Muscle layer of duodenum (tissue), 2 donors: ENCODE measurements around the gene UBE2O.

ENCODE experiments used
- H3K27ac ChIP-seq: one replicate; pipeline ENCODE4 v1.7.0; 2013; ENCODE audit warnings: mild to moderate bottlenecking, low read length
- H3K27me3 ChIP-seq: one replicate; pipeline ENCODE4 v1.7.0; 2013; ENCODE audit warnings: low read depth, mild to moderate bottlenecking, control low read depth, low read length
- H3K36me3 ChIP-seq, 2 donors: one replicate each; pipeline ENCODE4 v1.7.0; 2013; ENCODE audit warnings: low read length in 2 of 2, control low read depth in 1 of 2, mild to moderate bottlenecking in 1 of 2; ENCODE audit not compliant: insufficient read depth in 2 of 2, control insufficient read depth in 1 of 2
- H3K4me1 ChIP-seq, 2 donors: one replicate each; pipeline ENCODE4 v1.7.0; 2013; ENCODE audit warnings: low read length in 2 of 2, mild to moderate bottlenecking in 2 of 2, control low read depth in 1 of 2, moderate library complexity in 1 of 2; ENCODE audit not compliant: insufficient read depth in 2 of 2, control insufficient read depth in 1 of 2
- H3K4me3 ChIP-seq, 2 donors: one replicate each; pipeline ENCODE4 v1.7.0; 2013; ENCODE audit warnings: low read length in 2 of 2, low read depth in 1 of 2, mild to moderate bottlenecking in 1 of 2
- H3K9me3 ChIP-seq, 2 donors: one replicate each; pipeline ENCODE4 v1.7.0; 2013; ENCODE audit warnings: low read length in 2 of 2, control low read depth in 1 of 2, mild to moderate bottlenecking in 1 of 2; ENCODE audit not compliant: control insufficient read depth in 1 of 2
- donor health status: healthy.

Gene UBE2O

DNA sequence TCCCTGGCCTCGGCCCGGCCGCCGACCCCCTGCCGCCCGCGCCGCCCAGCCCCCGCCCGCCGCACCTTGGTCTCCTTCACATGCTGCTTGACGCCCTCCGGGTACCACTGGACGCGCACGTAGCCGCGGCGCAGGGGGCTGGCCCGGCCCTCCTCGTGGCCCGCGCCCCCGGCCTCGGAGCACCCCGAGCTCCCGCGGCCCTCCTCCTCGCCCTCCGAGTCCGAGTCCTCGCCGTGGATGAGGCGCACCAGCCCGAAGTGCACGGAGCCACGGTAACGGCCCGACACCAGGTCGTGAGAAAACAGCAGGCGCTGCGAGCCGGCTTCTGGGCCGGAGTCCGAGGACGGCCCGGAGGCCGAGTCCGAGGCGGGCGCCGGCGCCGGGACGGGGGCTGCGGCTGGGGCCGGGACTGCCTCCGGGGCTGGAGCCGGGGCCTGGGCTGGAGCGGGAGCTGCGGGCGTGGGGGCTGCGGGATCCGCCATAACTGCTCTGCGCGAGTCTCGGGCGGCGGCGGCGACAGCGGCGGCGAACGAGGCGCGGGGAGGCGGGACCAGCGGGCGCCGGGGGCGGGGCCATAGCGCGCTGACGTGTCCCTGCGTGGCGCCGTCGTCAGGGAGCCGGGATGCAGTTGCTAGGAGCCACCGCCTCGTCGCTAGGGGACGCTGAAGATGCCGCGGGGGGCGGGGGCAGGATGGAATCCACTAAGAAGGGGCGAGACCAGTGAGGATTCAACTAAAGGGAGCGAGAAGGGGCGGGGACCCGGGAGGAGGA lies at the start of gene UBE2O:
UBE2O (minus strand) TSS at position 493 of the 771 bp plus-strand sequence; CDS start at position 482, 11 bp downstream.
- Histone ChIP-seq H3K4me1 (peaks cover 3 to 12% of the 10 kb centered on the region in 2 donors), H3K36me3 (no peaks in the 10 kb centered on the region), H3K9me3 (no peaks in the 10 kb centered on the region), H3K27ac (no peak within 1 kb of the TSS), H3K27me3 (no peaks in the 10 kb centered on the region), H3K4me3 (peak within 1 kb of the TSS; percentile 59 to 84)

DNA sequence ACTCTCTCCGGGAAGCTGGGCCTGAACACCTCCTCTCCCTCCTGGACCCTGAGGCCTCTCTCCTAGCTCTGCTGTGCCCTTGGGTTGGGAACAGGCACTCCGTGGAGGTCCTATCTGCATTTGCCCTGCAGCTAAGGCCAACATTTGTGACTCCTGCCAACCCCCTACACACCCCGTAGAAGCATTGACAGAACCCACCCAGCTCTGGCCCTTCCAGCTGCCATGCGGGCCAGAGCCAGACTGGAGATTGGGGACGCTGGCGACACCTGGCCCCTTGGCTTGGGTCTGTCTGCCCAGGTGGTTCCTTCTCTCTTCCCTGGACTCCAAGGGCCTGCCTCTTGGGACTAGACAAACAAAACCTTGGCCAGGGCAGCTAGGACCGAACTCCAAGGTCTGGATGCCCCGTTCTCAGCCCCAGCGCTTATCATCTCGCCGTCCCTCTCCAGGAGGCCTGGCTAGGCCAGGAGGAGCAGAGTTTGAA lies 48.9 kb upstream of the UBE2O start:
- H3K9me3 ChIP-seq: no peaks in the 10 kb centered on the region
- H3K27me3 ChIP-seq: no peaks in the 10 kb centered on the region
- H3K36me3 ChIP-seq: no peaks in the 10 kb centered on the region
- H3K27ac ChIP-seq: peak overlapping the region; percentile 16
- peak overlapping the region; percentile 55 to 63 for H3K4me3 ChIP-seq
- H3K4me1 ChIP-seq: peaks cover 12 to 30% of the 10 kb centered on the region in 2 donors

DNA sequence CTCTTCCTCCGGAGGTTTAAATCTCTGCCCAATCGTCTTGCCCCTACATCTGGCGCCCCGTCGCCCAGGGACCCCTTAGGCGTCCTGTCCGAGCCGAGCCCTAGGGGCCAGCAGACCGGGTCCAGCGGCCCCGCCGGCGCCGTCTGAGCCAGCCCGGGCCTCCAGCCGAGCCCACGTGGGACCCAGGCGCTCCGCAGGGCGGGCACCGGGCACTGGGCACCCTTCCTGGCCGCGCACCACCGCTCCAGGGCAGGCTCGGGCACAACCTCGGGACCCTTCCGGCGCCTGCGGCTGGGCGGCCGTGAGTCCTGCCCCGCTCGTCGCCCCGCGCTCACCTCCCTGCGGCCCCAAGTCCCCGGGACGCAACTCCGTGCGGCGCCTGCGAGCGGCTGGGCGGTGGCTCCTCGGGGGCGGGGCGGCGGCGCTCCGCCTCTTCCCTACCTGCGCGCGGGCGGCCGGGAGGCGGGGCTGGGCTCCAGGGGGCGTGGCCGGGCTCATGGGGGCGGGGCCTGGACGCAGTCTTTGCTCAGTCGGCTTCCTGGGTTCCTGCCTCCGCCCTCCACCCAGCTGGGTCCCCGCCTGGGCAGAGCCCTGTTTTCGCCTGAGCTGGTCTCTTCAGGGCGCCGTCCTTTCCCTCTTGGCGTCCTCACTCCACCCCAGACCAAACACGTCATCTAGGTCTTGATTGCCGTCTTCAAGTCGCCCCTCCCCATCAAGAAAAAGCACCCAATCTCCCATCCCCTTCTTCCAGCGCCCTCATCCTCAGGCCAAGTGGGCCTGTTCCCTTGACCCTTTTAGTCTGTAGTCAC lies 48.3 kb upstream of the UBE2O start, which contains the start of gene RHBDF2:
RHBDF2 (minus strand) TSS at position 406 of the 809 bp plus-strand sequence. CDS start 19,899 bp downstream, outside the sequence.
- Histone ChIP-seq H3K4me3 (peak within 1 kb of the TSS; percentile 63 to 66), H3K27ac (peak within 1 kb of the TSS; percentile 63), H3K4me1 (peaks cover 12 to 30% of the 10 kb centered on the region in 2 donors), H3K9me3 (no peaks in the 10 kb centered on the region), H3K27me3 (no peaks in the 10 kb centered on the region), H3K36me3 (no peaks in the 10 kb centered on the region)

DNA sequence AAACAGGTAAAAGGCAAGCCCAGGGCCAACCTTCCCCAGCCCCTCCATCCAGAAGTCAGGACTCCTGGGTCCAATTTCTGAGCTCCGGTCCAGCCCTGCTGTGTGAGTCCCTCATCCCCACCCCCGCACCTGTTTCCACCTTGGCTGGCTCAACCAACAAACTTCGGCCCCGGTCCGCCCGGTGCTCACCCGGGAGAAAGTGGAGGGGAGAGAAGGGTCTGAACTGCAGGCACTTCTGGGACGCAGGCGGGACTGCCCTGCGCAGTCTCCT lies 47.7 kb upstream of the UBE2O start:
- H3K9me3 ChIP-seq: no peaks in the 10 kb centered on the region
- no peaks in the 10 kb centered on the region for H3K36me3 ChIP-seq
- H3K4me3 ChIP-seq: peak overlapping the region; percentile 63 to 66
- H3K4me1 ChIP-seq: peaks cover 12 to 30% of the 10 kb centered on the region in 2 donors
- H3K27me3 ChIP-seq: no peaks in the 10 kb centered on the region
- peak overlapping the region; percentile 63 for H3K27ac ChIP-seq

DNA sequence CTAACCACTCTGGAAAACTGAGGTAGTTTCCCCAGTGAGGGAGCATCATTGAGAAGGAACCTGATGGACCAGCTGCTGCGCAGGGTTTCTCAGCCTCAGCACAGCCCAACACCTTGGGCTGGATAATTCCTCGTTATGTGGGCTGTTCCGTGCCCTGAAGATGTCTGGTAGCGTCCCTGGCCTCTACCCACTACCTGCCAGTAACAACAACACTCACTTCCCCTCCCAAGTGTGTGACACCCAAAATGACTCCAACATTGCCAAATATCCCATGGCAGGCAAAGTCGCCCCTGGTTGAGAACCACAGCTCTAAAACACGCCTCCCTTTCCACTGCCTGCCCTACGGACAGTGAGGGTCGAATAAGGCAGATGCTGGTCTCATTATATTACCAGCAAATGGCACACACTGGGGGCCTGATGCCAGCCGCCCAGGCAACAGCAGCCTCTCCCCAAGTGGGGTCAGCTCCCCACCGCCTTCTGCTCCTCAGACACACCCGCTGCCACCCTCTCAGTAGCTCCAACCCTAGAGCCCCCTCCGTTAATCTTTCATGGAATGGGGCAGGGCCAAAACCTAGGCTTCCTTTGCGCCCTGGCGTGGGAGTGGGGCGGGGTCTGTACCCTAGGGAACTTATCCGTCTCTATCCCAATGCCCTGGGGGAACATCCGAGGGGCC lies 47.3 kb upstream of the UBE2O start:
- Histone ChIP-seq H3K4me1 (peaks cover 12 to 30% of the 10 kb centered on the region in 2 donors), H3K36me3 (no peaks in the 10 kb centered on the region), H3K27me3 (no peaks in the 10 kb centered on the region), H3K27ac (peak overlapping the region; percentile 63), H3K9me3 (no peaks in the 10 kb centered on the region), H3K4me3 (peak overlapping the region; percentile 63 to 66)

DNA sequence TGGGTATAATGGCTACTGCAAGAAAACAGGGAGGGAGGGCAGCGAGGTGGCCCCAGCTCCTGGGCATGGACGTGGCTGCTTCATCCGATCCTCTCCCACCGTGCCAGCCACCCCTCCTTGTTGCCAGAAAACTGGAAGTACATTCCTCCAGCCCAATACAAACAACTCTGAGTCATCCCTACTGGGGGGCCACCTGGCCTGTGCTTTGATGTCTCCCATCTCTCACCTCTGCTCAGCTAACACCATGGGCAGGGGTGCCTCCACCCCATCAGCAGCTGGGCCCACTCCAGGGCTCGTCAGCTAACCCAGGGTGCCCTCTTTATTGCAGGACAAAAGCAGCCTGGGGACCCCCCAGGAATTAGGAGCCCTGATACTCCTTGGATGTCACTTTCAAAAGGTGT lies 46.3 kb upstream of the UBE2O start:
- H3K36me3 ChIP-seq: no peaks in the 10 kb centered on the region
- H3K27me3 ChIP-seq: no peaks in the 10 kb centered on the region
- H3K4me3 ChIP-seq: peak overlapping the region in 1 of 2 donors; percentile 37
- no peaks in the 10 kb centered on the region for H3K9me3 ChIP-seq
- peaks cover 12 to 30% of the 10 kb centered on the region in 2 donors for H3K4me1 ChIP-seq
- peak overlapping the region; percentile 63 for H3K27ac ChIP-seq

DNA sequence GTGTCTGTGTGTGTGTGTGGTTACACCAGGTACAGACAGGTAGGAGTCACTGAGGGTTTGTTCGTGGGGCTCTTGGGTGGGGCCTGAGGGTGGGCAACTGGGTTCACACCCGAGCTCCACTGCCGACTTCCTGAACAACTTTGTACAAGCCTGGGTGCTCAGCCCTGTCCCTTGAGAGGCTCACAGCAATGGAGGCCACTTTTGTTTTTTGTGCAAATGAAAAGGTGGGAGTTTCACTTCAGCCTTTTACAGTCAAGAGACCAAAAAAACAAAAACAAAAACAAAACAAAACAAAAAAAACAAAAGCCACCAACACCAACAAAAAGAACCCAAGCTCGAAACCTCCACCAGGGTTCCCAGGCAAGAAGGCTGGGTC lies 45.9 kb upstream of the UBE2O start:
- H3K27ac ChIP-seq: peak overlapping the region; percentile 63
- H3K9me3 ChIP-seq: no peaks in the 10 kb centered on the region
- no peaks in the 10 kb centered on the region for H3K27me3 ChIP-seq
- H3K4me3 ChIP-seq: peak overlapping the region in 1 of 2 donors; percentile 37
- peaks cover 12 to 30% of the 10 kb centered on the region in 2 donors for H3K4me1 ChIP-seq
- H3K36me3 ChIP-seq: no peaks in the 10 kb centered on the region

DNA sequence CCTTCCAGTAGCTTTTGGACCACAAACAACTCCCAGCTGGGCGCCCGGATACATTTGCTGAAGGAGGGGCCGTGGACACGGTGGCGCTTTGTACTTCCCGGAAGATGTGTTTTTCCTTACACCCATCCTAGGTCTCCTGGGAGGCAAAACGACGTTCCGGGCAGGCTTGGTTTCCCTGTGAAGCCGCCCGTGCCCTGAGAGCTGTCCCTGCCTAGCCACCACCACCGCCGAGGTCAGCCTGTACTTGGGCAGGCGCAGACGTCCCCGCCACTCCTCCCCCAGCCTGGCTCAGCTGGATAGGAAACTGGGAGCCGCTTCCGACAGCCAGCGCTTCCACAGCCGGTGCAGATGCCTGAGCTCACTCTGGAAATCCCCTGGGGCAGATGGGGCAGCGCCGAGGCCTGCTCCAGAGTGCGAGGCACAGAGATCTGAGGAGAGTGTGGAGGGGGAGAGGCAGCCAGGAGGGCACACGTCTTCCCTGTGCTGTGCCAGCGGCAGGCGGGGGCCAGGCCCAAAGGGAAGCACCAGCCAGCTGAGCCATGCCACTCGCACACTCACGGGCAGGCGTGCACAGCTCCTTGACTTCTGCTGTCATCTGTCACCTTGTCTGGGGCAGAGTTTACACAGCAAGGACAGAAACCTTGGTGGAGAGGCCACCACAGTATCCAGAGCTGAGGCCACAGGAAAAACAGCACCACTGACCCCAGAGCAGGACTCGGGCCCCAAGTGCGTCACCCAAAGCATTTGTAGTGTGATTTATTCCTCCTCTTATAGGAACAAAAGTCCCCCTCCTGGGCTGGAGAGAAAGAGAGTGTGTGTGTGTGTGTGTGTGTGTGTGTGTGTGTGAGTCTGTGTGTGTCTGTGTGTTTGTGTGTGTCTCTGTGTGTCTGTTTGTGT lies 45.3 kb upstream of the UBE2O start:
- Histone ChIP-seq H3K27me3 (no peaks in the 10 kb centered on the region), H3K27ac (no peak overlapping the region), H3K9me3 (no peaks in the 10 kb centered on the region), H3K36me3 (no peaks in the 10 kb centered on the region), H3K4me3 (peak overlapping the region in 1 of 2 donors; percentile 16), H3K4me1 (peaks cover 16 to 30% of the 10 kb centered on the region in 2 donors)

DNA sequence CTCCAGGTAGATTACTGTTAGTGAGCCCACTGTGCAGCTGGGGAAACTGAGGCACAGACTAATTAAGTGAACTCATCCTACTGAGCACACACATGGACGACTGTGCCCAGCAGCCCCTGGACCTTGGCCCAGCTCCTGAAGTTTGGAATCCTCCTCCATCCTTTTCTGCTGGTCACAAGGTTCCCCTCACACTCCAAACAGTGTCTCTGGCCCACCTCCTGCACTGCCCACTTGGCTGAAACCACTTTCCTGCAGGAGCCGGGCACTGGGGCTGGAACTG lies 44.7 kb upstream of the UBE2O start:
- Histone ChIP-seq H3K27me3 (no peaks in the 10 kb centered on the region), H3K4me3 (peak overlapping the region in 1 of 2 donors; percentile 16), H3K4me1 (peaks cover 21 to 30% of the 10 kb centered on the region in 2 donors), H3K9me3 (no peaks in the 10 kb centered on the region), H3K27ac (no peak overlapping the region), H3K36me3 (no peaks in the 10 kb centered on the region)

DNA sequence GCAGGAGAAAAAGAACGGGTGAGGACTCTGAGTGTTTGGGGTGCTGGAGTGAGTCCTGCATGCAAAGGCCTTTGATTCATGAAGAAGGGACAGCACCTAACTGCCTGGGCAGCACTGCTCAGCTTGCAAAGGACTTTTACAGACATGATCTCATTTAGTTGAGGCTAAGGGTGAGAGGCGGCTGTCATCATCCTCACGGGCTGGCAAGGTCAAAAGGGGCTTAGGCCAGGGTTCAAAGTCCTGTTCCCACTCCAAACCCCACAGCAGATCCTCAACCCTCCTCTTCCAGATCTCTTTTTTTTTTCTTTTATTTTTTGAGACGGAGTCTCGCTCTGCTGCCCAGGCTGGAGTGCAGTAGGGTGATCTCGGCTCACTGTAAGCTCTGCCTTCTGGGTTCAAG lies 43.5 kb upstream of the UBE2O start:
- Histone ChIP-seq H3K4me3 (no peak overlapping the region), H3K4me1 (peaks cover 16 to 21% of the 10 kb centered on the region in 2 donors), H3K36me3 (no peaks in the 10 kb centered on the region), H3K27me3 (no peaks in the 10 kb centered on the region), H3K9me3 (no peaks in the 10 kb centered on the region), H3K27ac (no peak overlapping the region)
